Caki2 (cell line): ENCODE data around the gene MST1. TPM values are rescaled to one million over a fixed set of nuclear protein-coding genes. Genes with fewer than 3 reads are reported as not detected.

Experiments used
- total RNA-seq: library from RNA; depleted of rRNA; stranded (reverse); fragments of >200 nt; shearing (Covaris generic); gene quantifications from 2 replicates; pipeline ENCODE4 v1.2.3, GENCODE V29; 2014; ENCODE audit warnings: low replicate concordance; rRNA removed

Gene MST1
- total RNA-seq, 1 experiment from 2014 or later = 1.7 TPM

Other genes with a start within 250 kb of the MST1 start
- 34.4 and 55.2 TPM in 2 replicates for gene DAG1, start 219.2 kb downstream of the MST1 start, total RNA-seq
- 0.03 TPM in 1 of 2 replicates, not detected in the other for gene BSN, start 135.0 kb downstream of the MST1 start, total RNA-seq
- gene APEH, start 15.1 kb downstream of the MST1 start, total RNA-seq = 122 and 164 TPM in 2 replicates
- 14.3 and 14.6 TPM in 2 replicates for gene RNF123, start 83 bp upstream of the MST1 start, total RNA-seq
- not detected in 2 replicates for gene AMIGO3, start 30.2 kb upstream of the MST1 start, total RNA-seq
- 32.1 and 35.9 TPM in 2 replicates for gene GMPPB, start 34.5 kb upstream of the MST1 start, total RNA-seq
- 20.3 and 23.7 TPM in 2 replicates for gene IP6K1, start 97.1 kb upstream of the MST1 start, total RNA-seq
- not detected in 2 replicates for gene CDHR4, start 110.4 kb upstream of the MST1 start, total RNA-seq
- 0.81 TPM in 1 of 2 replicates, not detected in the other for gene INKA1, start 113.8 kb upstream of the MST1 start, total RNA-seq
- 5.3 and 19.6 TPM in 2 replicates for gene UBA7, start 124.5 kb upstream of the MST1 start, total RNA-seq
- 7.0 and 16.5 TPM in 2 replicates for gene TRAIP, start 167.1 kb upstream of the MST1 start, total RNA-seq
- not detected in 2 replicates for gene CAMKV, start 180.4 kb upstream of the MST1 start, total RNA-seq
- gene MST1R, start 214.4 kb upstream of the MST1 start, total RNA-seq = not detected in 2 replicates
- gene MON1A, start 240.3 kb upstream of the MST1 start, total RNA-seq = 5.6 and 20.9 TPM in 2 replicates